Activated CD4-positive, alpha-beta T cell treated with anti-CD3 and anti-CD28 coated beads for 1 hour (primary cell): ENCODE results near the gene LSM7.
A peak's percentile ranks its signal among the peaks of the same experiment; 100 is the strongest.

Source experiments
- DNase-seq: peaks from one replicate; pipeline ENCODE4 v3.0.0-alpha.2; 2020

Gene LSM7

DNA sequence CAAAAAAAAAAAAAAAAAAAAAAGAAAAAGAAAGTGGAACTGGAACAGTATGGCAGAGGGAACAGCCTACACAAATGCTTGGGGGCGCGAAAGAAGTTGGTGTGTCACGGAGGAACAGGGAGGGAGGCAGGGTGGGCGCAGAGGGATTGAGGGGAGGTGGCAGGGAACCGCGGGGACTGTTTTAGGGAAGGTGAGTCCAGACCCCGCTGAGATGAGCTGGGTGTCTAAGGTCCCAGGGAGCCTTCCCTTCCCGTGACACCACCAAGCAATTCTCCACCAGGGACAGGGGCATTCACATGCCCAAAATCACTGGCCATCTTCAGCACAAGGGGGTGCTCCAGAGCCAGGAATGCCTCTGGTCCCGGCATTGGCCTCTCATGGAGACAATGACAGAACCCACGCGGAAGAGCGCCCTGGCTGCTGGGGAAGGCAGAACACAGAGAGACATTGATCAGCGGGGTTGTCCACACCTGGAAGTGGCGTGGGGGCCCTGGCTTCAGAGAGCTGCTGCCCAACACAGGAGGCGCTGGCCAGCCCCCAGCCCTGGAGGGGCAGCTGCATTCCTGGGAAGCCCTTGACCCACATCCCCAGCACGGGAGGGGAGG, 53.4 kb downstream of the LSM7 start:
- peak; percentile 34 for DNase-seq

DNA sequence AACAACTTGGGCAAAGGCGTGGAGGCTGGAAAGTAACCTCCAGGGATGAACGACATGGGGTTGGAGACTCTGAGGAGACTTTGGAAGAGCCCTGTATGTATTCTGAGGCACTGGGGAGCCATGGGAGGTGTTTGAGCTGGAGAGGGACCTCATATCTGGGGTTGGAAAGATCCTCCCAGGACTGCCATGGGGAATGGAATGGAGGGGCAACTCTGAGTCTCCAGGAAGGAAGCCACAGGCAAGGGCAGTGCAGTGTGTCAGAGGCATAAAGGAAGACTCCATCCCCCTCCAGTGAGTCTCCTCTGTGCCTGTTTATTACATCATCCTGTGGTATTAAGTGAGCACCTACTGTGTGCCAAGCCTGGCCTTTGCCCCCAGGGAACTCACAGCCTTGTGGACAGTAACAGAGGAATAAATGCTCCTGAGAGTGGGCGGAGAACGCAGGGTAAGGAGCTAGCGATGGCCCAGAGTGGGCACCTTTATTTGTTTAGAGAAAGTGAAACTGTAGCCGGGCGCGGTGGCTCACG, 54.1 kb downstream of the LSM7 start:
- no peak for DNase-seq

DNA sequence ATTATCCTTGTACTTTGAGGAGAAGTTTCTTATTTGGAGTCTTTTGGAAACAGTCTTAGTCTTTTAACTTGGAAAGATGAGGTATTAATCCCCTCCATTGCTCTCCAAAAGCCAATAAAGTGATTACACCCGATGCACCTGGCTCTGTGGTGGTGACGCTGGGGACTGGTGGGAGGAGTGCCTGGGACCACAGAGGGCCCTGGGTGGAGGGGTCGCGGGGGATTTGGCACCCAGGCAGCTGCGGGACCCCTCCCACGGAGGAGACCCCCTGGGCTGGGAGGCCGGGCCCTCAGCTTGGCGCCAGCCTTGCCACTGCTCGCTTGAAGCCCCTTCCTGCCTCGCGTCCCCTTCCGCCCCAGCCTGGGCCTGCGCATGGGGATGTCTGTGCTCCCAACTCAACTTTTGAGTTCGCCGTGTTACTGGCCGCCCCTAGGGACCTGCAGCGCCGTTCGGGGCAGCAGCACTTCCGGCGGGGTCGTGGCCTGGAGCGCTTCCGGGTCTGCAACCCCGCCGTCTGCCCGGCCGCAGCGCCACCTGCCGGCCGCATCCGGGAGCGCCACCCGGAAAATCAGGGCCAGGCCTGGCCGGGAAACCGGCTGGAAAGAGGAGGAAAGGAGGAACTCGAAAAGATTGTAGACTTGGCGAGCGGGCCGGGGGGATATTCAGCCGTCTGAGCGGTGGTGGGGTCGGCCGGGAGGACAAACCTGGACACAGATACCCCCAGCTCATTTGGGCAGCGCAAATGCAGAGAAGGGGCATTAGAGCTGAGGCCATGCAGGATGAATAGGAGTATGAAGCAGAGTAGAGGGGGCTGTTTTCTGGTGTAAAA, 54.8 kb downstream of the LSM7 start:
- peak; percentile 55 for DNase-seq
